ENCODE data around the gene ARHGAP6. TPM values are rescaled to one million over a fixed set of nuclear protein-coding genes. Genes with fewer than 3 reads are reported as not detected.

ARHGAP6 gene
- total and polyA plus RNA-seq, 2 donors (not counting 3 experiments of a cell fraction or from before 2014, with no cell fraction given) = 0.69 to 0.83 TPM

GRCh38 chrX:11197671-11198070 lies 468.0 kb downstream of the ARHGAP6 start:
- CTCF ChIA-PET = no interaction called here
- dilution Hi-C loops (cut with MboI; ENCODE audit: extremely low pct_ligation_motif_present, low sequenced_read_pairs) = no loop called here

More at GRCh38 chrX:11197671-11198070, 468.0 kb downstream of the ARHGAP6 start:
- H3K27ac ChIP-seq (ENCODE audit: insufficient read depth, low read depth, low read length) = no peak overlapping the region
- no TSS peak for BruUV-seq (replicated peaks)
- H3K36me3 ChIP-seq (ENCODE audit: control insufficient read depth in 2 of 2, extremely low read depth in 1 of 2, insufficient read depth in 2 of 2, low read length in 2 of 2) = no peaks in the 10 kb centered on the region
- H3K79me2 ChIP-seq (ENCODE audit: control insufficient read depth, insufficient read depth, low read length) = no peaks in the 10 kb centered on the region
- no peak overlapping the region for H3K4me3 ChIP-seq (replicated peaks in 1 of 3; ENCODE audit: insufficient read depth in 1 of 3, low read depth in 1 of 3, low read length in 3 of 3)
- H3K4me1 ChIP-seq (ENCODE audit: control insufficient read depth, extremely low read depth, insufficient read depth, low read length) = no peaks in the 10 kb centered on the region
- H3K4me2 ChIP-seq (ENCODE audit: insufficient read depth, low read length) = no peak overlapping the region
- H3K9ac ChIP-seq (replicated peaks; ENCODE audit: extremely low read depth, insufficient read depth, low read length) = no peak overlapping the region
- no peak for TF ChIP-seq POLR2AphosphoS5 (IDR thresholded peaks at IDR 0.05; ENCODE audit: insufficient read depth, low read depth, low read length)
- TF ChIP-seq MAX (IDR thresholded peaks at IDR 0.05; ENCODE audit: insufficient read depth, insufficient read length) = no peak
- no peak for TF ChIP-seq CTCF (IDR thresholded peaks at IDR 0.05; ENCODE audit: extremely low read depth in 1 of 2, insufficient read depth in 1 of 2, low read depth in 1 of 2, low read length in 2 of 2)
- TF ChIP-seq POLR2A (IDR thresholded peaks at IDR 0.05; ENCODE audit: low read depth, low read length) = no peak
- no peak for TF ChIP-seq JUN (IDR thresholded peaks at IDR 0.05; ENCODE audit: borderline replicate concordance, insufficient read depth, insufficient read length, low read depth)
- no peak for TF ChIP-seq GATA2 (IDR thresholded peaks at IDR 0.05; ENCODE audit: insufficient read depth, insufficient read length, low read depth, low read length)
- no peak for TF ChIP-seq FOS (IDR thresholded peaks at IDR 0.05; ENCODE audit: borderline replicate concordance, insufficient read depth, low read length)
- no peak for TF ChIP-seq MYC (IDR thresholded peaks at IDR 0.05; ENCODE audit: low read depth, low read length)
- no peak for TF ChIP-seq EZH2 (IDR thresholded peaks at IDR 0.05; ENCODE audit: borderline replicate concordance, low read depth, low read length, severe bottlenecking)
- intact Hi-C loops (cut with micrococcal nuclease) = no loop called here
- no peaks in the 10 kb centered on the region for H3K9me3 ChIP-seq (replicated peaks; ENCODE audit: control insufficient read depth, insufficient read depth, low read length)
- H4K20me1 ChIP-seq (replicated peaks; ENCODE audit: control insufficient read depth, extremely low read depth, insufficient read depth, low read length) = no peaks in the 10 kb centered on the region
- no peak overlapping the region for H2AFZ ChIP-seq (ENCODE audit: low read depth, low read length)
- H3K9me1 ChIP-seq (replicated peaks; ENCODE audit: control insufficient read depth, extremely low read depth, insufficient read depth, low read length) = no peaks in the 10 kb centered on the region
- DNase-seq (ENCODE audit: low read depth, low spot score) (no peak), FAIRE-seq (no peak)
- H3K27me3 ChIP-seq (ENCODE audit: control insufficient read depth in 2 of 2, insufficient read depth in 2 of 2, low read length in 2 of 2) = no peaks in the 10 kb centered on the region
- POLR2A ChIA-PET = no interaction called here
